Liver (tissue), 9 donors: Measurements from ENCODE around the gene MRTFB. TPM values are rescaled to one million over a fixed set of nuclear protein-coding genes. Genes with fewer than 3 reads are reported as not detected.

ENCODE experiments used
- DNase-seq: peaks from one replicate; pipeline ENCODE4 v3.0.0-alpha.2; 2017; ENCODE audit warnings: low spot score
- H3K27ac ChIP-seq, 2 donors: one replicate each; pipeline ENCODE4 v1.7.0; 2013; ENCODE audit warnings: inconsistent platforms in 2 of 2, low read length in 2 of 2, control low read depth in 1 of 2, low read depth in 1 of 2, mild to moderate bottlenecking in 1 of 2
- H3K27me3 ChIP-seq, 4 donors: one replicate each; pipeline versions ENCODE4 v1.6.1 to v1.7.0; 2013; ENCODE audit warnings: low read length in 3 of 4, inconsistent platforms in 1 of 4, mild to moderate bottlenecking in 1 of 4, moderate library complexity in 1 of 4; ENCODE audit not compliant: control insufficient read depth in 4 of 4, insufficient read depth in 4 of 4
- H3K36me3 ChIP-seq, 4 donors: one replicate each; pipeline versions ENCODE4 v1.6.1 to v1.7.0; 2013; ENCODE audit warnings: low read length in 3 of 4, mild to moderate bottlenecking in 3 of 4, low read depth in 1 of 4, moderate library complexity in 1 of 4; ENCODE audit not compliant: control insufficient read depth in 4 of 4, insufficient read depth in 3 of 4
- H3K4me1 ChIP-seq, 4 donors: one replicate each; pipeline versions ENCODE4 v1.6.1 to v1.7.0; 2013; ENCODE audit warnings: low read length in 3 of 4, mild to moderate bottlenecking in 3 of 4, moderate library complexity in 1 of 4; ENCODE audit not compliant: control insufficient read depth in 4 of 4, insufficient read depth in 4 of 4
- H3K4me3 ChIP-seq, 3 donors: one replicate each; pipeline versions ENCODE4 v1.6.1 to v1.7.0; 2013; ENCODE audit warnings: low read length in 3 of 3, control low read depth in 1 of 3, low read depth in 1 of 3, mild to moderate bottlenecking in 1 of 3
- H3K9ac ChIP-seq, 2 donors: one replicate each; pipeline ENCODE4 v1.7.0; 2013; ENCODE audit warnings: low read length in 2 of 2, mild to moderate bottlenecking in 2 of 2, moderate library complexity in 2 of 2, control low read depth in 1 of 2, low read depth in 1 of 2
- H3K9me3 ChIP-seq, 4 donors: one replicate each; pipeline versions ENCODE4 v1.6.1 to v1.7.0; 2013; ENCODE audit warnings: low read length in 3 of 4; ENCODE audit not compliant: control insufficient read depth in 4 of 4
- ATF3 ChIP-seq: IDR thresholded peaks from 2 replicates; pipeline ENCODE4 v1.6.1; 2016; ENCODE audit warnings: antibody characterized with exemption
- CTCF ChIP-seq: fragments of 150-350 bp; IDR thresholded peaks from 2 replicates; pipeline ENCODE4 v1.5.1; 2017; ENCODE audit warnings: improper control_type of control experiment, low read depth, low read length; ENCODE audit not compliant: missing input control
- EGR1 ChIP-seq, 2 donors: IDR thresholded peaks; 2 replicates each; pipeline ENCODE4 v1.6.1; 2016 to 2018; ENCODE audit warnings: antibody characterized with exemption in 2 of 2, low read depth in 2 of 2
- FOXA2 ChIP-seq: IDR thresholded peaks from 2 replicates; pipeline ENCODE4 v1.6.1; 2016; ENCODE audit warnings: antibody characterized with exemption
- GABPA ChIP-seq, 2 donors: IDR thresholded peaks in 1 of 2; conservative IDR thresholded peaks in 1 of 2; 2 replicates each; pipeline ENCODE4 v1.6.1; 2016; ENCODE audit warnings: antibody characterized with exemption in 2 of 2, mild to moderate bottlenecking in 1 of 2, moderate library complexity in 1 of 2
- HNF4A ChIP-seq, 2 donors: conservative IDR thresholded peaks; 2 replicates each; pipeline ENCODE4 v1.6.1; 2016; ENCODE audit warnings: antibody characterized with exemption in 2 of 2, mild to moderate bottlenecking in 2 of 2
- JUND ChIP-seq, 2 donors: IDR thresholded peaks; 2 replicates each; pipeline ENCODE4 v1.6.1; 2016; ENCODE audit warnings: antibody characterized with exemption in 2 of 2
- NR2F2 ChIP-seq: IDR thresholded peaks from 2 replicates; pipeline ENCODE4 v1.6.1; 2016; ENCODE audit warnings: antibody characterized with exemption
- RAD21 ChIP-seq, 2 donors: IDR thresholded peaks; 2 replicates each; pipeline ENCODE4 v1.6.1; 2016; ENCODE audit warnings: antibody characterized with exemption in 2 of 2, mild to moderate bottlenecking in 2 of 2
- RXRA ChIP-seq, 2 donors: IDR thresholded peaks; 2 replicates each; pipeline ENCODE4 v1.6.1; 2017 to 2018; ENCODE audit warnings: antibody characterized with exemption in 2 of 2, mild to moderate bottlenecking in 1 of 2
- SP1 ChIP-seq: IDR thresholded peaks from 2 replicates; pipeline ENCODE4 v1.6.1; 2018; ENCODE audit warnings: antibody characterized with exemption, mild to moderate bottlenecking
- TAF1 ChIP-seq: conservative IDR thresholded peaks from 2 replicates; pipeline ENCODE4 v1.6.1; 2016; ENCODE audit warnings: antibody characterized with exemption, mild to moderate bottlenecking
- YY1 ChIP-seq: IDR thresholded peaks from 2 replicates; pipeline ENCODE4 v1.6.1; 2016; ENCODE audit warnings: antibody characterized with exemption, mild to moderate bottlenecking
- WGBS: extraction: QIAGEN DNeasy Blood & Tissue Kit; methylation state at CpG from one replicate; pipeline ENCODE4 v1.1.7; 2013; 5-methylcytosine and 5-hydroxymethylcytosine counted together
- polyA plus RNA-seq, 2 donors: library from polyadenylated mRNA; stranded (reverse) in 1 of 2; unstranded in 1 of 2; fragments of 200-250 nt in 1 of 2; fragments of >200 nt in 1 of 2; fragmentation: Nextera tagmentation in 1 of 2; extraction: Ambion mirVana in 1 of 2; gene quantifications; one replicate each; pipeline versions ENCODE4 v1.2.1 to v1.2.3, GENCODE V29; 2013 to 2015
- total RNA-seq, 2 donors: library from RNA; depleted of rRNA; stranded (reverse); fragments of >200 nt; gene quantifications; one replicate each; pipeline ENCODE4 v1.2.3, GENCODE V29; 2014
- TF ChIP-seq, protein P1 (sequence below): IDR thresholded peaks from 2 replicates; pipeline ENCODE4 v1.6.1; 2016; ENCODE audit warnings: antibody characterized with exemption
- TF ChIP-seq, protein P2 (sequence below): IDR thresholded peaks from 2 replicates; pipeline ENCODE4 v1.6.1; 2016; ENCODE audit warnings: antibody characterized with exemption
- TF ChIP-seq, protein P3 (sequence below): IDR thresholded peaks from 2 replicates; pipeline ENCODE4 v1.6.1; 2016; ENCODE audit warnings: antibody characterized with exemption, mild to moderate bottlenecking
- donor health status: healthy.
- donor health status: healthy.
- donor health status: healthy.
- donor health status: healthy.
- donor health status: healthy.

MRTFB gene
- total and polyA plus RNA-seq, 4 donors, result 4.1 to 14.2 (median 5.8) TPM

GRCh38 chr16:14098081-14098480 lies 27.0 kb downstream of the MRTFB start:
- H3K4me3 ChIP-seq, result no peak overlapping the region
- H3K4me1 ChIP-seq, result peaks cover 6 to 21% (median 15%) of the 10 kb centered on the region in 4 donors
- 55% methylated on average over 2 of the region's 2 CpGs for WGBS
- H3K27ac ChIP-seq, result no peak overlapping the region
- DNase-seq, result no peak
- H3K9ac ChIP-seq, result no peak overlapping the region
- no peaks in the 10 kb centered on the region for H3K9me3 ChIP-seq
- H3K36me3 ChIP-seq, result no peaks in the 10 kb centered on the region
- no peaks in the 10 kb centered on the region for H3K27me3 ChIP-seq
- no peak for TF ChIP-seq YY1
- TF ChIP-seq FOXA2, result no peak
- TF ChIP-seq JUND (IDR thresholded peaks at IDR 0.05), result no peak
- no peak for TF ChIP-seq GABPA (IDR thresholded peaks at IDR 0.05 in 1 of 2, conservative IDR thresholded peaks at IDR 0.05 in 1 of 2)
- no peak for TF ChIP-seq HNF4A (conservative IDR thresholded peaks at IDR 0.05)
- no peak for TF ChIP-seq TAF1
- TF ChIP-seq, protein P1, sequence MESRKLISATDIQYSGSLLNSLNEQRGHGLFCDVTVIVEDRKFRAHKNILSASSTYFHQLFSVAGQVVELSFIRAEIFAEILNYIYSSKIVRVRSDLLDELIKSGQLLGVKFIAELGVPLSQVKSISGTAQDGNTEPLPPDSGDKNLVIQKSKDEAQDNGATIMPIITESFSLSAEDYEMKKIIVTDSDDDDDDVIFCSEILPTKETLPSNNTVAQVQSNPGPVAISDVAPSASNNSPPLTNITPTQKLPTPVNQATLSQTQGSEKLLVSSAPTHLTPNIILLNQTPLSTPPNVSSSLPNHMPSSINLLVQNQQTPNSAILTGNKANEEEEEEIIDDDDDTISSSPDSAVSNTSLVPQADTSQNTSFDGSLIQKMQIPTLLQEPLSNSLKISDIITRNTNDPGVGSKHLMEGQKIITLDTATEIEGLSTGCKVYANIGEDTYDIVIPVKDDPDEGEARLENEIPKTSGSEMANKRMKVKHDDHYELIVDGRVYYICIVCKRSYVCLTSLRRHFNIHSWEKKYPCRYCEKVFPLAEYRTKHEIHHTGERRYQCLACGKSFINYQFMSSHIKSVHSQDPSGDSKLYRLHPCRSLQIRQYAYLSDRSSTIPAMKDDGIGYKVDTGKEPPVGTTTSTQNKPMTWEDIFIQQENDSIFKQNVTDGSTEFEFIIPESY, result no peak
- no peak for TF ChIP-seq SP1
- TF ChIP-seq RAD21 (IDR thresholded peaks at IDR 0.05), result no peak

DNA sequence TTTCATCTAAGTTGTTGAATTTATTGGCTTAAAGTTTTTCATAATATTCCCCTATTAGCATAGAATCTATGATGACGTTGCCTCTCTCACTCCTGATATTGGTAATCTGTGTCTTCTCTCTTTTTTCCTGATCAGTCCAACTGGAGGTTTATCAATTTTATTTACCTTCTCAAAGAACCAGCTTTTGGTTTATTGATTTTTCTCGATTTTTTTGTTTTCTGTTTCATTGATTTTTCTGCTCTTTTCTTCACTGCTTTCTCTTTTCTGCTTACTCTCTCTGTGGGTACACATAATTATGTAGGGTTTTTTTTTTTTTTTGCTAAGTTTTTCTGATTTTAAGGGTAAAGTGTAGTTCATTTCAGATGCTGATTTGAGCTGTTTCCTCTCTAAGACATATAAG lies 29.7 kb downstream of the MRTFB start:
- Histone ChIP-seq H3K36me3 (no peaks in the 10 kb centered on the region), H3K9me3 (no peaks in the 10 kb centered on the region), H3K4me1 (peaks cover 9 to 35% (median 19%) of the 10 kb centered on the region in 4 donors), H3K4me3 (no peak overlapping the region), H3K27ac (no peak overlapping the region), H3K27me3 (no peaks in the 10 kb centered on the region), H3K9ac (no peak overlapping the region)
- no peak for DNase-seq
- 59% methylated on average over 2 of the region's 2 CpGs for WGBS
- no peak for TF ChIP-seq HNF4A (conservative IDR thresholded peaks at IDR 0.05)
- no peak for TF ChIP-seq FOXA2
- TF ChIP-seq NR2F2, result no peak
- TF ChIP-seq TAF1, result no peak
- no peak for TF ChIP-seq CTCF
- TF ChIP-seq, protein P2, sequence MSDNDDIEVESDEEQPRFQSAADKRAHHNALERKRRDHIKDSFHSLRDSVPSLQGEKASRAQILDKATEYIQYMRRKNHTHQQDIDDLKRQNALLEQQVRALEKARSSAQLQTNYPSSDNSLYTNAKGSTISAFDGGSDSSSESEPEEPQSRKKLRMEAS, result no peak
- no peak for TF ChIP-seq EGR1 (IDR thresholded peaks at IDR 0.05; ENCODE audit: low read depth in 2 of 2)
- no peak for TF ChIP-seq RXRA (IDR thresholded peaks at IDR 0.05)
- TF ChIP-seq, protein P3, sequence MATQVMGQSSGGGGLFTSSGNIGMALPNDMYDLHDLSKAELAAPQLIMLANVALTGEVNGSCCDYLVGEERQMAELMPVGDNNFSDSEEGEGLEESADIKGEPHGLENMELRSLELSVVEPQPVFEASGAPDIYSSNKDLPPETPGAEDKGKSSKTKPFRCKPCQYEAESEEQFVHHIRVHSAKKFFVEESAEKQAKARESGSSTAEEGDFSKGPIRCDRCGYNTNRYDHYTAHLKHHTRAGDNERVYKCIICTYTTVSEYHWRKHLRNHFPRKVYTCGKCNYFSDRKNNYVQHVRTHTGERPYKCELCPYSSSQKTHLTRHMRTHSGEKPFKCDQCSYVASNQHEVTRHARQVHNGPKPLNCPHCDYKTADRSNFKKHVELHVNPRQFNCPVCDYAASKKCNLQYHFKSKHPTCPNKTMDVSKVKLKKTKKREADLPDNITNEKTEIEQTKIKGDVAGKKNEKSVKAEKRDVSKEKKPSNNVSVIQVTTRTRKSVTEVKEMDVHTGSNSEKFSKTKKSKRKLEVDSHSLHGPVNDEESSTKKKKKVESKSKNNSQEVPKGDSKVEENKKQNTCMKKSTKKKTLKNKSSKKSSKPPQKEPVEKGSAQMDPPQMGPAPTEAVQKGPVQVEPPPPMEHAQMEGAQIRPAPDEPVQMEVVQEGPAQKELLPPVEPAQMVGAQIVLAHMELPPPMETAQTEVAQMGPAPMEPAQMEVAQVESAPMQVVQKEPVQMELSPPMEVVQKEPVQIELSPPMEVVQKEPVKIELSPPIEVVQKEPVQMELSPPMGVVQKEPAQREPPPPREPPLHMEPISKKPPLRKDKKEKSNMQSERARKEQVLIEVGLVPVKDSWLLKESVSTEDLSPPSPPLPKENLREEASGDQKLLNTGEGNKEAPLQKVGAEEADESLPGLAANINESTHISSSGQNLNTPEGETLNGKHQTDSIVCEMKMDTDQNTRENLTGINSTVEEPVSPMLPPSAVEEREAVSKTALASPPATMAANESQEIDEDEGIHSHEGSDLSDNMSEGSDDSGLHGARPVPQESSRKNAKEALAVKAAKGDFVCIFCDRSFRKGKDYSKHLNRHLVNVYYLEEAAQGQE, result no peak
- no peak for TF ChIP-seq ATF3
